Fibroblast of the aortic adventitia (primary cell): Measurements from ENCODE around the gene ARHGEF25. TPM values are rescaled to one million over a fixed set of nuclear protein-coding genes. Genes with fewer than 3 reads are reported as not detected.

Experiments used
- DNase-seq: peaks from one replicate; pipeline ENCODE4 v3.0.0-alpha.2; 2010; ENCODE audit warnings: low read depth
- H3K4me3 ChIP-seq: 2 replicates; pipeline ENCODE4 v1.5.1; 2011; ENCODE audit warnings: low read depth, mild to moderate bottlenecking, control low read depth, low read length, moderate library complexity
- total RNA-seq: library from RNA; depleted of rRNA; stranded (reverse); fragments of >200 nt; gene quantifications from 2 replicates; pipeline ENCODE4 v1.2.3, GENCODE V29; 2012; ENCODE audit warnings: low replicate concordance
- TF ChIP-seq, protein P1 (sequence below): IDR thresholded peaks from 2 replicates; pipeline ENCODE4 v1.5.1; 2011; ENCODE audit warnings: mild to moderate bottlenecking, low read length, control low read depth, inconsistent platforms; ENCODE audit not compliant: insufficient read depth

Gene ARHGEF25
- total RNA-seq, 1 donor: 18.3 TPM

- TF ChIP-seq, protein P1, sequence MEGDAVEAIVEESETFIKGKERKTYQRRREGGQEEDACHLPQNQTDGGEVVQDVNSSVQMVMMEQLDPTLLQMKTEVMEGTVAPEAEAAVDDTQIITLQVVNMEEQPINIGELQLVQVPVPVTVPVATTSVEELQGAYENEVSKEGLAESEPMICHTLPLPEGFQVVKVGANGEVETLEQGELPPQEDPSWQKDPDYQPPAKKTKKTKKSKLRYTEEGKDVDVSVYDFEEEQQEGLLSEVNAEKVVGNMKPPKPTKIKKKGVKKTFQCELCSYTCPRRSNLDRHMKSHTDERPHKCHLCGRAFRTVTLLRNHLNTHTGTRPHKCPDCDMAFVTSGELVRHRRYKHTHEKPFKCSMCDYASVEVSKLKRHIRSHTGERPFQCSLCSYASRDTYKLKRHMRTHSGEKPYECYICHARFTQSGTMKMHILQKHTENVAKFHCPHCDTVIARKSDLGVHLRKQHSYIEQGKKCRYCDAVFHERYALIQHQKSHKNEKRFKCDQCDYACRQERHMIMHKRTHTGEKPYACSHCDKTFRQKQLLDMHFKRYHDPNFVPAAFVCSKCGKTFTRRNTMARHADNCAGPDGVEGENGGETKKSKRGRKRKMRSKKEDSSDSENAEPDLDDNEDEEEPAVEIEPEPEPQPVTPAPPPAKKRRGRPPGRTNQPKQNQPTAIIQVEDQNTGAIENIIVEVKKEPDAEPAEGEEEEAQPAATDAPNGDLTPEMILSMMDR: no peak
- peak; percentile 18 for DNase-seq
- peak within 1 kb of the TSS; percentile 72 for H3K4me3 ChIP-seq
These were observed 6.7 kb upstream of the ARHGEF25 start, which contains the start of gene DTX3 for GRCh38 chr12:57604454-57604991. DTX3 (plus strand) TSS chr12:57604824; CDS start chr12:57606518, 1,694 bp downstream.

- H3K4me3 ChIP-seq: peak overlapping the region; percentile 72
- peak; percentile 9 for DNase-seq
These were observed 6.0 kb upstream of the ARHGEF25 start for GRCh38 chr12:57604992-57605810.

DNA sequence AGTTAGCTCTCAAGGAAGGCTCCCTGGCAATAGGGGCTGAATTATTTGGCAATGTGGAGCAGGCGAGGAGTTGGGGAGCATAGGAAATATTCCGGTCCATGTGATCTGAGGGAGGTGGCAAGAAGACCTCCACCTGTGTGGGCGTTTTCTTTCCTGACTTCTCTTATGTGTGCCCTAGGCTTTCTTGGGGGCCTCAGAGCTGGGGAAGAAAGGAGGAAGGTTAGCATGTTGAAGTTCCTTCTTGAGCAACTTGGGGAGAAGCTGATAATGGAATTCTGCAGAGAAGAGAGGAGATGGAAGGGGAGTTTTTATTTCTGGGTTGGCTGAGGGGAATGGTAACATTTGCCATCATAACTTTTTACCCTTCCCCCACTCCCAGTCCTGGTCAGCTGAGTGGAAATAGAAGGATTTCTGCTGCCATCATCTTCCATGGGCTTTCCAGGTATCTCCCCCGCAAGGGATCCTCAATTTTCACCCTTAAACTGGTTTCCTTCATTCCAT, 5.4 kb upstream of the ARHGEF25 start:
- DNase-seq: no peak
- H3K4me3 ChIP-seq: peak overlapping the region; percentile 72
- TF ChIP-seq, protein P1: no peak

More at GRCh38 chr12:57604992-57605810, 6.0 kb upstream of the ARHGEF25 start:
- TF ChIP-seq, protein P1: no peak

DNA sequence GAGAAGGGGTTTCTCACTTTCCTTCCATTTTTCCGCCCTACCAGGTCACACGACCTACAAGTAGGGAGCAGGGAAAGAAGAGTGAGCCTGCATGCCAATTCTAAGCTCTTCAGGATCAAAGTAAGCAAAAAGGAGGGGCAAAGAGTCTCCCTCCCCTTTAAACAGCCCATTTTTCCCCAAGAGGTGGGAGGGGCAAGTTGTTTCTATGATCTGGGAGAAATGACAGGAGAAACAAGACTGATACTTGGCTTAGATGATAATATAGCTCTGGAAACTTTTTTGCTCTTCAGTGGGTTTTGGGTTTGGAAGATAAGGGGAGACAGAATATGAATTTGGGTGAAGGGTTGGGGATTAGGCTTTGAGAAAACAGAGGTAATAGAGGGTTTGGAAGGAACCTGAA, 4.8 kb upstream of the ARHGEF25 start:
- TF ChIP-seq, protein P1: no peak

DNA sequence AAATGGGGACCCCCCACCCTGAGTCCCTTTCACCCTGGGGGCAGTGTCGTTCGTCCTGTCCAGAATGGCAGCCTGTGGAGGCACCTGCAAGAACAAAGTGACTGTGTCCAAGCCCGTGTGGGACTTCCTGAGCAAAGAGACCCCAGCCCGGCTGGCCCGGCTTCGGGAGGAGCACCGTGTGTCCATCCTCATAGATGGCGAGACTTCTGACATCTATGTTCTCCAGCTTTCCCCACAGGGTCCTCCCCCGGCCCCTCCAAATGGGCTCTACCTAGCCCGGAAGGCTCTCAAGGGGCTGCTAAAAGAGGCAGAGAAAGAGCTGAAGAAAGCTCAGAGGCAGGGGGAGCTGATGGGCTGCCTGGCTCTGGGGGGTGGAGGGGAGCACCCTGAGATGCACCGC, 4.4 kb upstream of the ARHGEF25 start:
- DNase-seq: no peak
- TF ChIP-seq, protein P1: no peak
- H3K4me3 ChIP-seq: no peak overlapping the region

More for the DNA sequence above, 4.8 kb upstream of the ARHGEF25 start:
- no peak overlapping the region for H3K4me3 ChIP-seq
- DNase-seq: no peak

- no peak for DNase-seq
- TF ChIP-seq, protein P1: no peak
These were observed 3.1 kb upstream of the ARHGEF25 start for GRCh38 chr12:57607958-57608663.

More at GRCh38 chr12:57607958-57608663, 3.1 kb upstream of the ARHGEF25 start:
- H3K4me3 ChIP-seq: no peak overlapping the region
